Activated gamma-delta T cell (primary cell): ENCODE measurements around the gene MRM2.

Source experiments
- DNase-seq: peaks from one replicate; lab custom pipeline; 2025; lab: John Stamatoyannopoulos, UW

Gene MRM2

GRCh38 chr7:2266911-2267310 lies 24.9 kb upstream of the MRM2 start:
- no peak for DNase-seq

DNA sequence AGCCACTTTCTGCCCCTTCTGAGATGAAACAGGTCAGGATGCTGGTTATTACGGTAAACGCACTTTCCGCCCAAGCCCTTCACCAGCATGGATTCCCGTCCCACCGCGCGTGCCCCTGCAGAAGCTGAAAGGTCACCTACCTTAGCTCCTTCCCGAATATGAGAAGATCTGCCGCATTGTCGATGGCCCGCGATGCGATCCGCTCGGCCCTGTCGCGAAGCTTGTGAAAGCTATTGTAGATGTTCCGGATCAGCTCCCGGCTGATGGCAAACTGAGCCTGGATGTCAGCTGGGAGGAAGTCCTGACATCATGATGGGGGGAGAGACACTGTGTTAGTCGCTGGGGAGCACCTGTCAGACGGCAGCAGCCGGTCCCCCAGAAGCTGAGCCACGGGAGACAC lies 22.2 kb upstream of the MRM2 start:
- DNase-seq: no peak

- no peak for DNase-seq
Measured at GRCh38 chr7:2263176-2263575, 21.2 kb upstream of the MRM2 start.

- DNase-seq: no peak
Measured at GRCh38 chr7:2261611-2262010, 19.6 kb upstream of the MRM2 start.

- DNase-seq: no peak
Measured at GRCh38 chr7:2260820-2261219, 18.8 kb upstream of the MRM2 start.

GRCh38 chr7:2259480-2259879 lies 17.5 kb upstream of the MRM2 start:
- no peak for DNase-seq

GRCh38 chr7:2258661-2259365 lies 16.8 kb upstream of the MRM2 start:
- no peak for DNase-seq

- DNase-seq: no peak
Measured at GRCh38 chr7:2257651-2258050, 15.6 kb upstream of the MRM2 start.

DNA sequence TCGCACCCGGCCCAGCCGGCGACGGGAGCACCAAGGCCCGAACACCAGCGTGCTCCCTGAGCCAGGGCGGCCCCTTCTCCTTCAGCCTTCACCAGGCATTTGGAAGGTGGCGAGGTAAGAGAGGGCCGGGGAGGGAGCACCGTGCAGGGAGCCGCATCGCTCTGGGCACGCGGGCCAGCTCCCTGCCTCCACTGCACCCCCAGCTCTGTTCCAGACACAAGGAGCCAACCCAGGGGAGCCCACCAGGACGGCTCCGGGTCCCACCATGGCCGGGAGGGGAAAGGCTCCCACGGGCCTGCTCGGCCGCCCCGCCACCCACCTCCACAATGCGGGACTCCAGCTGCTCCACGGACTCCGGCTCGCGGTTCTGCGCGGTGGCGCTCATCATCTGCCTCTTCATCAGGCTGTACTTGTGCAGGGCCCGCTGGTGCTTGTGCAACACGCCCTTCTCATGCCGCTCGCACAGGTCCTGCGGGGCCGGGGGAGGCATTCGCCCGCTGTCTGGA lies 15.1 kb upstream of the MRM2 start:
- DNase-seq: no peak

DNA sequence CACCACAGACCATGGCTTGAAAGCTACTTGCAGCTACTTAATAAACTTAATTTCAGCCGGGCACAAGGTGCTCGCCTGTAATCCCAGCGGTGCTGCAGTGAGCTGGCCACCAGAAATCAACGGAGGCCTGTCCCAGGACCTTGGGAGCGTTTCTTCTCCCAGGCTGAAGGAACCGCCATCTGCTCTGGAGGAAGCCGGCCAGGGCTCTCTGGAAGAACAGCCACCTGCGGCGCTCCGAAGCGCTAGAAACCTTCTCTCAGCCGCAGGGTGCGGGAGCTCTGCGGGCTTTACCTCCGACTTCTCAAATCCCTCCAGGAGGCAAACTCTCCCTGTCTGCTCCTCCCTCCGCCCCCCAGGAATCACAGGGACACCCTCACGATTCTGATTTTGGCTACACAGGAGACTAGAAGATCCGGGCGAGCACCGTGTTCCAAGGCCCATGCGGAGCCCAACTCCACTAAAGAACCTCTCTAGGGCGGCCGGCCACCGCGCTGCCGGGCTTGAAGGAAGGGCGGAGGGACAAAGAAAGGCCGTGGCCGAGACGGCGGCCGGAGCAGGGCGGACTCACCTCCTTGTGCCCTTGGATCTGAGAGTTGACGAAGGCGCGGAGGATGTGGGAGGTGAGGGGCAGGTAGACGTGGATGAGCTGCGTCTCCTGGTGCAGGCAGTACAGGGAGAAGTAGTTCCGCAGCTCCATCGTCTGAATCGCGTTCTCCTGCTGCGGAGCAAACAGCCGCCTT lies 14.5 kb upstream of the MRM2 start:
- DNase-seq: no peak

DNA sequence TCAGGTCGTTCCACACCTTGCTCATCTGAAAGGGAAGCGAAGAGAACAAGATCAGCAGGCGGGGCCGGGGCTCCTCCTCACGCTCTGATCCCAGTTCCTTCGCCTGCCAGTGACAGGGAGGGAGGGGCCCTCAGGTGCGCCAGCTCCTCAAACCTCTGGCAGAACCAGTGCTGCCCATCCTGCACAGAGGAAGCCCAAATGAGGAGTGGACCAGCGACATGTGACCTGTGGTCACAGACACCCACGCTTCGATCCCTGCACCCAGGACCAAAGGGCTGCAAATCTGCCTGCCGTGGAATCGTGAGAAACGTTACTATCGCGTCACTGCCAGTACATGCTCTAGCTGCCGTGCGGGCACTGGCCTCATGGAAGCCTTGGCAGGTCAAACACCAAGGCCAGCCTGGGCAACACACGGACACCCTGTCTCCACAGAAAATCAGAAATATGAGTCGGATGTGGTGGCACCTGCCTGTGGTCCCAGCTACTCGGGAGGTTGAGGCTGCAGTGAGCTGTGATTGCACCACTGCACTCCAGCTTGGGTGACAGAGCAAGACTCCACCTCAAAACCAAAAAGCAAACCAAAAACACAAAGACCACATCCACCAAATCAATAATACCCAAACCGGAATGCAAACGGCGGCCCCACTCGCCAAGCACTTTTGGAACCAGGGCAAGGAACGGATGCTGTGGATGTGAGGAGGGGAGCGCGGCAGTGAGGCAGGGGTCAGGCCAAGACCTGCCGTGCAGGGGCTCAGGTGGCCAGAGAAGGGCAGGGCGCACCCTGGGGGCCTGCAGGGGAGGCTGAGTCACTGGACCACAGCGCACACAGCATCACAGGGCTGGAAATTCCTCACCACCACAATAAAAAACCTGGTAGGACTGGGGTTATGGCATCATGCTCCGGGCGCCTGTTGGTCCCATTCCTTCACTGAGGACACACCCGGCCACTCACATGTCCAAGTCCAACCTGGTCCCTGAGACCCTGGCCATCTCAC lies 13.4 kb upstream of the MRM2 start:
- DNase-seq: no peak

DNA sequence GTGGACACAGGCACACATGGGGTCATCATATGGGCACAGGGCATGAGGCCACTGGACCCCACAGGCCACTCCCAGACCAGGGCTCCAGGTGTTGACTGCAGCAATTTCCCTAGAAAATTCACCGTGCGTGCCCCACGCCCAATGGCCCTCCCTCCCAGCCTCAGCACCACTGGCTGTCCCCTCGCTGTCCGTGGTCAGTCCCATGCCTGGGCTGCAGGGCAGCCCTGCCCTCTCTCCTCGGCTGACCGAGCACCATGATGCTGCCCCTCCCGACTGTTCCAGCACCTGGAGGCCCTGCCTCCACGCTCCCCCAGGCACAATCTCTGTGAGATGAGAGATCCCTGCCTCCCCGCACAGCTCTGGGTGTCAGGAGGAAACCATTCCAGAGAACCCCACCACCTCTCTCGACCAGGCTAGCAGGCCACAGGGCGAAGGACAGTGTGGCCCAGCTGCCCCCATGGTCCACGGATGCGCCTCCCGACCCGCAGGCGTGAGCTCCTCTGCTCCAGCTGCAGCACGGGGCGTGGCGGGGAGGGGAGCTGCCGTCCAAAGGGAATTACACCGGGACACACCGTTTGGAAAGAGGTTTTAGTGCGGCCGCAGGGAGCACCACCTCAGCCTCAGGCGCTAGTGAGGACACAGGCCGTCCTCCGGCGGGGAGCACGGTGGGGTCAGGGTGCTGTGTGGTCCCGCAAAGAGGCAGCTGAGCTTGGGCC lies 12.6 kb upstream of the MRM2 start:
- no peak for DNase-seq

- DNase-seq: no peak
Measured at GRCh38 chr7:2253525-2254244, 11.7 kb upstream of the MRM2 start.

DNA sequence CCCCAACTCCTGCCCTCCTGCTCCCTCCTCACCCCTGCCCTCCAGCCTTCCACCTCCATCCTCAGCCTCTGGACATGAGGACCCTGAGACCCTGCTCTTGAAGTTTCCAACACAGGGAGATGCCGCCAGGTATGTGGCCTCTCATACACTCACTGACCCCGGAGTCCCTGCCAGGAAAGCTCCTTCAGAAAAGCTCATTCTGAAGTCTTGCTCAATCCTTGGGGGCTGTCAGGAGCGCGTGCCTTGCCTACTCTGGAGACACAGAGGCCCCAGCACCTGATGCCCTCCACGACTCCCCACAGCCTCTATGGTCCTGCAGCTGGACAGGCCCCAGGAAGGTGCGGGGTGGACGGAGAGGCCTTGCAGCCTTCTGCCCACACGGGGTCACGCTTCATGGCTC lies 11.0 kb upstream of the MRM2 start:
- no peak for DNase-seq

DNA sequence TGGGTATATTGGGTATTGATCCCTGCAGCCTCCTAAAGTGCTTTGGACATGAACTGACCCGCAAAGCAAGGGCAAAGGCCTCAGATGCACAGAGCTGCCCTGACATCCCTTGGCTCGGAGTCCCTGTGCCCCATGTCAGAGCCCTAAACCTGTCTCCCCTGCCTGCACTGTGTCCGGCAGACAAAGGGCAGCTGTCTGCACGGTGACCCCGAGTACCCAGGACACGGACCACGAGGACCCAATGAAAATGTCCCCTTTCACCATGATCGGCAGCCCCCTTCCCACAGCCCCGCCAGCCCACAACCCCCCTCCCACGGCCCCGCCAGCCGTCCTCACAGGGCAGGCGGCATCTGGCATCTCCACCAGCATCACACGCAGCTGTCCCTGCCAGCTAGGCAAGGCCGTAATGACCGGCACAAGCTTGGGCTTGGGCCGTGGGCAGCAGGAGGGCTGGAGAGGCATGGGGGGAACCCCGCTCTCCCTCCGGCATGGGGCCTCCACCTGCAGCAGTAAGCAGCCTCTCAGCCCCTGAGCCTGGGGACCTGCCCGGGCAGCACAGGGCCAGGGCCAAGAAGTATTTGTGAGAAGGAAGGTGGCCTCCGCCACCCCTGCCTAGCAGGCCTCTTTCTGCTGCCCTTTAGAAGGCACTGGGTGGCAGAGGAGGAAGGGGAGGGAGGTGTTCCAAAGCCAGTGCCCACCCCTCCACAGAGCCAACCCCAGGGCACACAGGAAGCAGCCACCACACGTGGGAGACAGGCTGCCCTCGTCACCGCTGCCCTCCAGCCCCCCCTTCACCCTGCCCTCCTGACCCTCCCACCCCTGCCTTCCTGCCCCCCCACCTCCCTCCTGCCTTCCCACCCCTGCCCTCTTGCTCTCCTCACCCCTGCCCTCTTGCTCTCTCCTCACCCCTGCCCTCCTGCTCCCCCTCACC lies 10.1 kb upstream of the MRM2 start:
- no peak for DNase-seq

DNA sequence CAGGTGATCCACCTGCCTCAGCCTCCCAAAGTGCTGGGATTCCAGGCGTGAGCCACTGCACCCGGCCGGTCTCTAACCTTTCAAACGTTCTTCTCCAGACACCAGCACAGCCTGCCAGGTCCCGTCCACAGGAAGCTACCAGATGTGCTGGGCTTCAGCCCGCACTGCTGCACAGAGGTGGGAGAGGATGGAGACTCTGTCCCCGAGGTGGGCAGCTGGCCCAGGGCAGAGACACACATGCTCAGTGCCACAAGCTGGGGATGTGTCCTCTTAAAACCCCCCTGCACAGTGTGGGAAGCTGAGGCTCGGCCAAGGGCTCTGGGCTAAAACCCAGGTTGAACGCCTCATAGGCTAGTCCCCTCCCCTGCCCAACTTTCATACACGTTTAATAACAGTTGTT lies 9.4 kb upstream of the MRM2 start:
- DNase-seq: no peak

- DNase-seq: no peak
Measured at GRCh38 chr7:2249744-2250323, 7.8 kb upstream of the MRM2 start.

DNA sequence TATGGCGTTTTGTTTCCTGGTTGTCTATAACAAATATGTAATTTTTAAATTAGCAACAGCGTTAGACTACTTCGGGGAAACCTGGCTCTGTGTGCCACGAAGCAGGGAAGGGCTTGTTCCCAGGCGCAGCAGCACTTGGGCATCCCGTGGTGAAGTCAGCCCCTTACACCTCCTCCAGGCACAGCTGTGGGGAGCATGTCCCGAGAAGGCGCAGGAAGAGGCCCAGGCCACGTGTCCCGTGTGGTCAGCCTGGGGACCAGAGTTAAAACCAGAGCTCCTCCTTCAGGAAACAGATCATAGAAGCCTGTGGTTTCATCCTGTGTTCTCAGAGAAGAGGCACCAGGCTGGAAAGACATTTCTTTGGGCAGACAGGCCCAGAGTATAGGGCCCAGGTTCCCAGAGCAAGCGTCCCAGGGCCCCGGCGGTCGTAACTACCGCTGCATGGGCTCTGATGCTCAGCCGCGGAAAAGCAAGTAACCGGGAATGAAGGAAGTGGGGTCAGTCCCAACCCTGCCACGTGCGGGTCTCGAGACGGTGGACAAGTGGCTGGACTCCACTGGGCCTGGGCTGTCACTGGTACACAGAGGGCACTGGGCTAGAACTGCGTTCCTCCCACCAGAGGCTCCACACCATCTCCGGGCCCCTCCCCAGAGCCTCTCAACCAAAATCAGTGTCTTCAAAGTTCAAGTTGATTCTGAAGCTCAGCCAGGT lies 7.1 kb upstream of the MRM2 start:
- DNase-seq: no peak
